ENCODE measurements around the gene CPSF3. TPM values are rescaled to one million over a fixed set of nuclear protein-coding genes. Genes with fewer than 3 reads are reported as not detected.

CPSF3 gene
- total RNA-seq (2014; rRNA removed; shearing (Covaris generic)), result 102 and 113 TPM in 2 replicates

- Histone ChIP-seq H3K27me3 (ENCODE audit: control insufficient read depth, insufficient read depth, low read length) (no peaks in the 10 kb centered on the region), H3K36me3 (replicated peaks; ENCODE audit: control insufficient read depth, insufficient read depth, low read length) (no peaks in the 10 kb centered on the region), H3K4me3 (ENCODE audit: insufficient read depth, low read depth, low read length) (peak within 1 kb of the TSS; percentile 87)
- DNase-seq, result peak; percentile 99
These were observed at the start of gene CPSF3, which contains the start of gene ITGB1BP1 for GRCh38 chr2:9423100-9423921. CPSF3 (plus strand) TSS chr2:9423654; CDS start chr2:9423774, 120 bp downstream. ITGB1BP1 (minus strand) TSS chr2:9423528; CDS start chr2:9418697, 4,831 bp downstream.

GRCh38 chr2:9374071-9374730 is 49.3 kb upstream of the CPSF3 start:
- no peak overlapping the region for H3K4me3 ChIP-seq (ENCODE audit: insufficient read depth, low read depth, low read length)
- DNase-seq, result no peak
- H3K27me3 ChIP-seq (ENCODE audit: control insufficient read depth, insufficient read depth, low read length), result no peaks in the 10 kb centered on the region
- H3K36me3 ChIP-seq (replicated peaks; ENCODE audit: control insufficient read depth, insufficient read depth, low read length), result no peaks in the 10 kb centered on the region; the same call in none of the 2 replicates

GRCh38 chr2:9375857-9376428 is 47.5 kb upstream of the CPSF3 start:
- DNase-seq, result peak; percentile 61
- H3K36me3 ChIP-seq (replicated peaks; ENCODE audit: control insufficient read depth, insufficient read depth, low read length), result peaks cover 1% of the 10 kb centered on the region
- H3K27me3 ChIP-seq (ENCODE audit: control insufficient read depth, insufficient read depth, low read length), result no peaks in the 10 kb centered on the region

GRCh38 chr2:9377461-9378097 is 45.9 kb upstream of the CPSF3 start:
- Histone ChIP-seq H3K27me3 (ENCODE audit: control insufficient read depth, insufficient read depth, low read length) (no peaks in the 10 kb centered on the region), H3K4me3 (ENCODE audit: insufficient read depth, low read depth, low read length) (no peak overlapping the region), H3K36me3 (replicated peaks; ENCODE audit: control insufficient read depth, insufficient read depth, low read length) (peaks cover 1% of the 10 kb centered on the region)
- DNase-seq, result peak; percentile 50

More at GRCh38 chr2:9375857-9376428, 47.5 kb upstream of the CPSF3 start:
- H3K4me3 ChIP-seq (ENCODE audit: insufficient read depth, low read depth, low read length), result no peak overlapping the region

GRCh38 chr2:9378433-9379390 is 44.7 kb upstream of the CPSF3 start:
- Histone ChIP-seq H3K36me3 (replicated peaks; ENCODE audit: control insufficient read depth, insufficient read depth, low read length) (peaks cover 1% of the 10 kb centered on the region), H3K27me3 (ENCODE audit: control insufficient read depth, insufficient read depth, low read length) (no peaks in the 10 kb centered on the region), H3K4me3 (ENCODE audit: insufficient read depth, low read depth, low read length) (no peak overlapping the region)
- peak; percentile 56 for DNase-seq

GRCh38 chr2:9379391-9379755 is 44.1 kb upstream of the CPSF3 start:
- Histone ChIP-seq H3K36me3 (replicated peaks; ENCODE audit: control insufficient read depth, insufficient read depth, low read length) (peaks cover 1% of the 10 kb centered on the region), H3K4me3 (ENCODE audit: insufficient read depth, low read depth, low read length) (no peak overlapping the region), H3K27me3 (ENCODE audit: control insufficient read depth, insufficient read depth, low read length) (no peaks in the 10 kb centered on the region)
- DNase-seq, result no peak

- Histone ChIP-seq H3K27me3 (ENCODE audit: control insufficient read depth, insufficient read depth, low read length) (no peaks in the 10 kb centered on the region), H3K36me3 (replicated peaks; ENCODE audit: control insufficient read depth, insufficient read depth, low read length) (peaks cover 1% of the 10 kb centered on the region), H3K4me3 (ENCODE audit: insufficient read depth, low read depth, low read length) (no peak overlapping the region)
- no peak for DNase-seq
These were observed 42.5 kb upstream of the CPSF3 start for GRCh38 chr2:9380702-9381628.

- no peak overlapping the region for H3K4me3 ChIP-seq (ENCODE audit: insufficient read depth, low read depth, low read length)
- no peaks in the 10 kb centered on the region for H3K27me3 ChIP-seq (ENCODE audit: control insufficient read depth, insufficient read depth, low read length)
- H3K36me3 ChIP-seq (replicated peaks; ENCODE audit: control insufficient read depth, insufficient read depth, low read length), result peaks cover 1% of the 10 kb centered on the region
- DNase-seq, result no peak
These were observed 40.7 kb upstream of the CPSF3 start for GRCh38 chr2:9382604-9383235.

- Histone ChIP-seq H3K36me3 (replicated peaks; ENCODE audit: control insufficient read depth, insufficient read depth, low read length) (peaks cover 5% of the 10 kb centered on the region), H3K27me3 (ENCODE audit: control insufficient read depth, insufficient read depth, low read length) (no peaks in the 10 kb centered on the region), H3K4me3 (ENCODE audit: insufficient read depth, low read depth, low read length) (no peak overlapping the region)
- DNase-seq, result no peak
These were observed 38.9 kb upstream of the CPSF3 start for GRCh38 chr2:9384521-9384920.

- Histone ChIP-seq H3K27me3 (ENCODE audit: control insufficient read depth, insufficient read depth, low read length) (no peaks in the 10 kb centered on the region), H3K36me3 (replicated peaks; ENCODE audit: control insufficient read depth, insufficient read depth, low read length) (peaks cover 4% of the 10 kb centered on the region), H3K4me3 (ENCODE audit: insufficient read depth, low read depth, low read length) (no peak overlapping the region)
- DNase-seq, result no peak
These were observed 37.6 kb upstream of the CPSF3 start for GRCh38 chr2:9385841-9386240.

GRCh38 chr2:9388199-9388681 is 35.2 kb upstream of the CPSF3 start:
- Histone ChIP-seq H3K4me3 (ENCODE audit: insufficient read depth, low read depth, low read length) (no peak overlapping the region), H3K36me3 (replicated peaks; ENCODE audit: control insufficient read depth, insufficient read depth, low read length) (peaks cover 4% of the 10 kb centered on the region), H3K27me3 (ENCODE audit: control insufficient read depth, insufficient read depth, low read length) (no peaks in the 10 kb centered on the region)
- no peak for DNase-seq
